ENCODE data around the gene TBCCD1. TPM values are rescaled to one million over a fixed set of nuclear protein-coding genes. Genes with fewer than 3 reads are reported as not detected.
"Not testable (repeated sequence)": the region's sequence is repeated elsewhere in the genome, so short reads cannot be mapped to it uniquely, and the experiment has no call there.

TBCCD1 gene
- total RNA-seq, 1 donor from 2014 or later = 13.5 TPM

DNA sequence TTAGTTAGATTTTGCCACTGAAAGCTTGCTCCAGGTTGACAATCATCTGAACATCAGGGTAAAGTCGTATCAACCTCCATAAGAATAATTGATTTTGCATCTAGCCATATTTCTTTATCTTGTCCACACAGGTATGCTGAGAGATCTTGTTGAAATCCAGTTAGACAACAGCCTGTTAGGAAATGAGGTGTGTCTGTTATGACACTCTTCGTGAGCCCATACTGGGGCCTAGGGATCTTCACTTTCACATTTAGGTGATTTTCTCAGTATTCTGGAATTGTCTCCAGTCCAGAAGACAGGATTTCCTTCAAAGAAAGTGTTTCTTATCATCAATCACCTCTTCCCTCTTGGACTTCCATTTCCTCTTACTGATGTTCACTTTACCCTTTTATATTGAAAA lies 21.5 kb upstream of the TBCCD1 start:
- H3K4me3 Mint-ChIP-seq (ENCODE audit: low read depth) = no peak overlapping the region
- TF ChIP-seq, protein P1, sequence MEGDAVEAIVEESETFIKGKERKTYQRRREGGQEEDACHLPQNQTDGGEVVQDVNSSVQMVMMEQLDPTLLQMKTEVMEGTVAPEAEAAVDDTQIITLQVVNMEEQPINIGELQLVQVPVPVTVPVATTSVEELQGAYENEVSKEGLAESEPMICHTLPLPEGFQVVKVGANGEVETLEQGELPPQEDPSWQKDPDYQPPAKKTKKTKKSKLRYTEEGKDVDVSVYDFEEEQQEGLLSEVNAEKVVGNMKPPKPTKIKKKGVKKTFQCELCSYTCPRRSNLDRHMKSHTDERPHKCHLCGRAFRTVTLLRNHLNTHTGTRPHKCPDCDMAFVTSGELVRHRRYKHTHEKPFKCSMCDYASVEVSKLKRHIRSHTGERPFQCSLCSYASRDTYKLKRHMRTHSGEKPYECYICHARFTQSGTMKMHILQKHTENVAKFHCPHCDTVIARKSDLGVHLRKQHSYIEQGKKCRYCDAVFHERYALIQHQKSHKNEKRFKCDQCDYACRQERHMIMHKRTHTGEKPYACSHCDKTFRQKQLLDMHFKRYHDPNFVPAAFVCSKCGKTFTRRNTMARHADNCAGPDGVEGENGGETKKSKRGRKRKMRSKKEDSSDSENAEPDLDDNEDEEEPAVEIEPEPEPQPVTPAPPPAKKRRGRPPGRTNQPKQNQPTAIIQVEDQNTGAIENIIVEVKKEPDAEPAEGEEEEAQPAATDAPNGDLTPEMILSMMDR (IDR thresholded peaks at IDR 0.05; ENCODE audit: unreplicated experiment) = no peak
- H3K27me3 Mint-ChIP-seq = no peaks in the 10 kb centered on the region
- H3K27ac Mint-ChIP-seq = no peak overlapping the region
- no peak for DNase-seq (ENCODE audit: low spot score, unreplicated experiment)
- H3K36me3 Mint-ChIP-seq (ENCODE audit: insufficient read depth) = peaks cover 9% of the 10 kb centered on the region
- peaks cover 3% of the 10 kb centered on the region for H3K4me1 Mint-ChIP-seq (ENCODE audit: low read depth)
- H3K9me3 Mint-ChIP-seq (ENCODE audit: low read depth) = no peaks in the 10 kb centered on the region

DNA sequence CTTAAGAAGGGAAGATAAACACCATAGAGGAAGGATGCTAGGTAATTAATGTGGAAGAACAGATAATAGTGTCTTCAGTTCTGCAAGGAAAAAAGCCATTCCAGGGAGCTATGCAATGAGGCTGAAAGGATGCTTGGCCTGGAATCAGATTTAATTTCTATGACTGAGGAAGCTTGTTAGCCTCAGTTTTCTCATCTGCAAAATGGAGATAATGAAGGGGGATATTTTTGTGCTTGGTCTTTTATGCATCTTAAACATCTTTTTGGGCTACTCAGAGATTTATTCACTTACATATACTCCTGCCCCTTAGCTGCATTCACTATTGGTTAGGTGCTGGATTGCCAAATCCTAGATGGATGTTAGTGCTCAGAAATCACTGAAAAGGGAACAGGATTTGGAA lies 20.0 kb upstream of the TBCCD1 start:
- no peak for DNase-seq (ENCODE audit: low spot score, unreplicated experiment)
- Mint-ChIP-seq H3K9me3 (ENCODE audit: low read depth) (no peaks in the 10 kb centered on the region), H3K27me3 (no peaks in the 10 kb centered on the region), H3K27ac (no peak overlapping the region), H3K36me3 (ENCODE audit: insufficient read depth) (peaks cover 14% of the 10 kb centered on the region), H3K4me1 (ENCODE audit: low read depth) (peaks cover 3% of the 10 kb centered on the region), H3K4me3 (ENCODE audit: low read depth) (no peak overlapping the region)
- TF ChIP-seq, protein P1 (IDR thresholded peaks at IDR 0.05; ENCODE audit: unreplicated experiment) = no peak

DNA sequence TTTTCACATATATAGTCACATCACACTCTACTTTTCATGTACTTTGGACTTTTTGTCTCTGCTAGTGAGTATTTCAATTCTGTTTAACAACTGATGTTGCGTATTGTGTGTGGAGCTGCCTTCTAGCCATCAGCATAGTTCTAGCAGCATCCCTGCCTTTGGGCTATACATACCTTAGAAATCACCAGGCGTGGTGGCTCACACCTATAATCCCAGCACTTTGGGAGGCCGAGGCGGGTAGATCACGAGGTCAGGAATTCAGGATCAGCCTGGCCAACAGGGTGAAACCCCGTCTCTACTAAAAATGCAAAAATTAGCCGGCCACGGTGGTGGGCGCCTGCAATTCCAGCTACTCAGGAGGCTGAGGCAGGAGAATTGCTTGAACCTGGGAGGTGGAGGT lies 19.1 kb upstream of the TBCCD1 start:
- H3K27me3 Mint-ChIP-seq; H3K27ac Mint-ChIP-seq; H3K4me3 Mint-ChIP-seq (ENCODE audit: low read depth); DNase-seq (ENCODE audit: low spot score, unreplicated experiment); H3K4me1 Mint-ChIP-seq (ENCODE audit: low read depth); H3K9me3 Mint-ChIP-seq (ENCODE audit: low read depth): not testable (repeated sequence)
- H3K36me3 Mint-ChIP-seq (ENCODE audit: insufficient read depth) = peaks cover 18% of the 10 kb centered on the region

DNA sequence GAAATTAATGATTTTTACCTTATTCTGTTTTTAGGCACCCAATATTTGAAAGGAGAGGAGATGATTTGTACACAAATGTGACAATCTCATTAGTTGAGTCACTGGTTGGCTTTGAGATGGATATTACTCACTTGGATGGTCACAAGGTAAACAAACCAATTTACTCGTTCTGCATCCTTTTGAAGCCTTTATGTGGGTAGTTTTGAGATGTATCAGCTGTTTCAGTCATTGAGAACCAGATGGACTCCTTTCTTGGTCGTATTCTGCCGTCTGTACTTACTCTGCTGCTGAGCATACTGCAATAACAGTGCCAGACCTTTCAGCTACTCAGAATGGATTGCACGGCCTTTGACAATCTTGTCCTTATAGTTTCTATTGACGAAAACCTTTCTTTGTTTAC lies 16.7 kb upstream of the TBCCD1 start:
- Mint-ChIP-seq H3K27ac (no peak overlapping the region), H3K9me3 (ENCODE audit: low read depth) (no peaks in the 10 kb centered on the region), H3K4me3 (ENCODE audit: low read depth) (no peak overlapping the region), H3K36me3 (ENCODE audit: insufficient read depth) (peaks cover 20% of the 10 kb centered on the region), H3K27me3 (no peaks in the 10 kb centered on the region), H3K4me1 (ENCODE audit: low read depth) (no peaks in the 10 kb centered on the region)
- TF ChIP-seq, protein P1 (IDR thresholded peaks at IDR 0.05; ENCODE audit: unreplicated experiment) = no peak
- no peak for DNase-seq (ENCODE audit: low spot score, unreplicated experiment)

DNA sequence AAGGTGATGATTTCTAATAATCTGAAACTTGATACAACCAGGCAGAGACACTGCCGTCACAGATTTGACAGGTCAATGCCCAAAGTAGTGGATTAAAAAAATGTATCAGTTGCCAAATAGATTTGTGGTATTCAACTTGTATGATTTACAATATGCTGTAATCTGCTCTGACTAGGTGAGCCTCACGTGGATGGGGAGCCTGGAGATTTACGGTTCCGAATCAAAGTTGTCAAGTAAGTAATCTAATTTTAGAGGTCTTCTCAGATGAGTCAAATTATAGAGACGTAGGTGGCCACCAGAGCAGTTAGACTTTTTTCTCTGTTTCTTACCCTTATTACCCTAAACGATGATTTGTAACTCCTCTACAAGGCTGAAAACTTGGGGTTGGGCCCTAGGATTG lies 15.4 kb upstream of the TBCCD1 start:
- TF ChIP-seq, protein P1 (IDR thresholded peaks at IDR 0.05; ENCODE audit: unreplicated experiment) = no peak
- no peaks in the 10 kb centered on the region for H3K4me1 Mint-ChIP-seq (ENCODE audit: low read depth)

DNA sequence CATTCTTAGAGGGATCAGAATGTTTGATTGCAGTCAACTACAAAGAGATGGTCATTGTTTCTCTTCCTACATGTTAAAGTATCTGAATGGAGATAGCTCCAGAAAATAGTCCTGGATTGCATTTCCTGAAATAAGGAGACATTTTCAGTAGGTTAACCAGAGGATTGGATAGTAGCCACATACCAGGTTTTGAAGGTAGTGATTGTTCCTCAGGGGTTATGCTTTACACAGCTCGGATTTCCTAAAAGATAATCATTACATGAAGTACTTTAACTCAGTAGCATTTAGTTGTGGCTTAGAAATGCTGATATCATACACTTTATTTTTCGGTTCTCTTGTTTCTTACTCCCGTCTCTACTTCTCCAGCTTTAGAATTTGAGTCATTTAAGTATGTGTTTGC lies 13.6 kb upstream of the TBCCD1 start:
- Mint-ChIP-seq H3K36me3 (ENCODE audit: insufficient read depth) (peaks cover 23% of the 10 kb centered on the region), H3K27me3 (no peaks in the 10 kb centered on the region)

More for the DNA sequence above, 15.4 kb upstream of the TBCCD1 start:
- Mint-ChIP-seq H3K27ac (no peak overlapping the region), H3K36me3 (ENCODE audit: insufficient read depth) (peaks cover 21% of the 10 kb centered on the region), H3K4me3 (ENCODE audit: low read depth) (no peak overlapping the region), H3K9me3 (ENCODE audit: low read depth) (no peaks in the 10 kb centered on the region), H3K27me3 (no peaks in the 10 kb centered on the region)
- DNase-seq (ENCODE audit: low spot score, unreplicated experiment) = no peak

More for the DNA sequence above, 13.6 kb upstream of the TBCCD1 start:
- no peak for DNase-seq (ENCODE audit: low spot score, unreplicated experiment)
- TF ChIP-seq, protein P1 (IDR thresholded peaks at IDR 0.05; ENCODE audit: unreplicated experiment) = no peak
- Mint-ChIP-seq H3K9me3 (ENCODE audit: low read depth) (no peaks in the 10 kb centered on the region), H3K27ac (no peak overlapping the region), H3K4me3 (ENCODE audit: low read depth) (no peak overlapping the region), H3K4me1 (ENCODE audit: low read depth) (no peaks in the 10 kb centered on the region)
